Endothelial cell of umbilical vein (primary cell): ENCODE measurements around the gene SLC13A1. TPM values are rescaled to one million over a fixed set of nuclear protein-coding genes. Genes with fewer than 3 reads are reported as not detected.
"Not testable (repeated sequence)": the region's sequence is repeated elsewhere in the genome, so short reads cannot be mapped to it uniquely, and the experiment has no call there.

Experiments
- BruUV-seq: library from RNA; stranded (reverse); fragments of 400-500 nt; replicated peaks from 2 replicates; lab custom pipeline; 2021; lab: Mats Ljungman, UMichigan
- CTCF ChIA-PET: fragments of 300-600, 350-600 bp; sonication (Branson Sonifier 250); formaldehyde crosslinking; loops from one replicate; lab custom pipeline; 2021; ENCODE audit warnings: antibody characterized with exemption, inconsistent platforms; lab: Charles Lee
- POLR2A ChIA-PET: fragments of 300-600, 350-600 bp; sonication (Branson Sonifier 250); formaldehyde crosslinking; loops from one replicate; lab custom pipeline; 2021; ENCODE audit warnings: antibody characterized with exemption, inconsistent platforms; lab: Charles Lee
- DNase-seq: peaks from one replicate; pipeline ENCODE4 v3.0.0-alpha.2; 2011; ENCODE audit warnings: low read depth, low spot score
- FAIRE-seq: peaks from 2 replicates; lab custom pipeline; 2011; peaks lifted over from hg19 to GRCh38; lab: Jason Lieb, UNC
- H2AFZ ChIP-seq: 2 replicates; pipeline ENCODE4 v1.6.0; 2012; ENCODE audit warnings: low read depth, low read length, control low read depth, inconsistent platforms
- H3K27ac ChIP-seq: 2 replicates; pipeline ENCODE4 v1.5.1; 2011; ENCODE audit warnings: low read depth, mild to moderate bottlenecking, control low read depth, low read length, moderate library complexity; ENCODE audit not compliant: insufficient read depth
- H3K27me3 ChIP-seq, 2 experiments: 2 replicates each; pipeline versions ENCODE4 v1.6.0 to v1.6.1; 2011; ENCODE audit warnings: low read length in 2 of 2, mixed read lengths in 1 of 2; ENCODE audit not compliant: control insufficient read depth in 2 of 2, insufficient read depth in 2 of 2
- H3K36me3 ChIP-seq, 2 experiments: 2 replicates in 1 of 2; 3 replicates in 1 of 2; pipeline ENCODE4 v1.5.1; 2011; ENCODE audit warnings: low read length in 2 of 2, mild to moderate bottlenecking in 1 of 2, moderate library complexity in 1 of 2; ENCODE audit not compliant: control insufficient read depth in 2 of 2, insufficient read depth in 2 of 2; ENCODE audit errors: extremely low read depth in 1 of 2
- H3K4me1 ChIP-seq: 3 replicates; pipeline ENCODE4 v1.5.1; 2011; ENCODE audit warnings: mild to moderate bottlenecking, low read length; ENCODE audit not compliant: control insufficient read depth, insufficient read depth; ENCODE audit errors: extremely low read depth
- H3K4me2 ChIP-seq: 2 replicates; pipeline ENCODE4 v1.6.1; 2011; ENCODE audit warnings: low read length, control low read depth, mixed read lengths; ENCODE audit not compliant: insufficient read depth
- H3K4me3 ChIP-seq, 3 experiments: fragments of 200-600 bp in 1 of 3; sonication (generic), shearing (Covaris generic) in 1 of 3; replicated peaks in 1 of 3; 2 replicates each; pipeline ENCODE4 v1.5.1; 2011 to 2016; ENCODE audit warnings: control low read depth in 3 of 3, low read length in 3 of 3, mild to moderate bottlenecking in 2 of 3, inconsistent platforms in 1 of 3, low read depth in 1 of 3, moderate library complexity in 1 of 3; ENCODE audit not compliant: insufficient read depth in 1 of 3
- H3K79me2 ChIP-seq: 2 replicates; pipeline ENCODE4 v1.6.0; 2012; ENCODE audit warnings: low read length, inconsistent platforms; ENCODE audit not compliant: control insufficient read depth, insufficient read depth
- H3K9ac ChIP-seq: replicated peaks from 2 replicates; pipeline ENCODE3; 2011; ENCODE audit warnings: low read length, control low read depth; ENCODE audit not compliant: insufficient read depth; ENCODE audit errors: extremely low read depth
- H3K9me1 ChIP-seq: replicated peaks from 3 replicates; pipeline ENCODE4 v1.6.0; 2011; ENCODE audit warnings: mild to moderate bottlenecking, low read length; ENCODE audit not compliant: control insufficient read depth, insufficient read depth; ENCODE audit errors: extremely low read depth
- H3K9me3 ChIP-seq: replicated peaks from 2 replicates; pipeline ENCODE4 v1.5.1; 2012; ENCODE audit warnings: low read length, inconsistent platforms; ENCODE audit not compliant: control insufficient read depth, insufficient read depth
- H4K20me1 ChIP-seq: replicated peaks from 2 replicates; pipeline ENCODE3; 2011; ENCODE audit warnings: mild to moderate bottlenecking, low read length; ENCODE audit not compliant: control insufficient read depth, insufficient read depth; ENCODE audit errors: extremely low read depth
- GATA2 ChIP-seq: IDR thresholded peaks from 2 replicates; pipeline ENCODE4 v1.7.0; 2011; ENCODE audit warnings: low read depth, mild to moderate bottlenecking, moderate library complexity, mixed read lengths, low read length; ENCODE audit not compliant: insufficient read length, insufficient read depth
- JUN ChIP-seq: IDR thresholded peaks from 2 replicates; pipeline ENCODE4 v1.6.1; 2011; ENCODE audit warnings: borderline replicate concordance, low read depth; ENCODE audit not compliant: insufficient read length, insufficient read depth
- MYC ChIP-seq: IDR thresholded peaks from one replicate; pipeline ENCODE4 v1.6.1; 2011; ENCODE audit warnings: mild to moderate bottlenecking, low read depth, low read length
- POLR2A ChIP-seq: IDR thresholded peaks from 2 replicates; pipeline ENCODE4 v1.6.1; 2012; ENCODE audit warnings: low read depth, mild to moderate bottlenecking, control low read depth, low read length
- dilution Hi-C: fragments of 300-500 bp; cut with MboI; formaldehyde crosslinking; loops from one replicate; pipeline ENCODE4 v1.15.0; 2019; ENCODE audit warnings: low sequenced_read_pairs; ENCODE audit not compliant: extremely low pct_ligation_motif_present
- intact Hi-C: fragments of 100-400 bp; cut with micrococcal nuclease; formaldehyde crosslinking; loops from one replicate; pipeline ENCODE4 v1.10.0; 2022
- polyA plus RNA-seq, 4 experiments: library from polyadenylated mRNA; depleted of rRNA in 3 of 4; stranded (reverse) in 3 of 4; unstranded in 1 of 4; fragments of >200 nt; gene quantifications; 2 replicates each; pipeline versions ENCODE4 v1.2.1 to v1.2.3, GENCODE V29; 2011 to 2012; ENCODE audit warnings: missing spikeins in 1 of 4
- total RNA-seq: library from RNA; stranded (reverse); gene quantifications from 2 replicates; pipeline ENCODE4 v1.2.3, GENCODE V29; 2021

The SLC13A1 gene
- total and polyA plus RNA-seq, 2 donors (not counting 3 experiments of a cell fraction or from before 2014, with no cell fraction given) = not detected

GRCh38 chr7:123229426-123229825 is 29.7 kb upstream of the SLC13A1 start:
- Histone ChIP-seq H3K9me1 (no peaks in the 10 kb centered on the region), H3K4me2 (no peak overlapping the region), H3K4me1 (no peaks in the 10 kb centered on the region), H4K20me1 (no peaks in the 10 kb centered on the region), H3K36me3 (no peaks in the 10 kb centered on the region), H3K27ac (no peak overlapping the region), H3K79me2 (no peaks in the 10 kb centered on the region), H2AFZ (no peak overlapping the region), H3K9ac (no peak overlapping the region), H3K9me3 (no peaks in the 10 kb centered on the region), H3K4me3 (no peak overlapping the region), H3K27me3 (no peaks in the 10 kb centered on the region)
- FAIRE-seq = no peak
- intact Hi-C loops = no loop called here
- CTCF ChIA-PET = no interaction called here
- no peak for DNase-seq
- TF ChIP-seq GATA2 (no peak), POLR2A (no peak), JUN (no peak), MYC (no peak)
- dilution Hi-C loops = no loop called here
- POLR2A ChIA-PET = no interaction called here
- BruUV-seq = no TSS peak

GRCh38 chr7:123227666-123228065 is 27.9 kb upstream of the SLC13A1 start:
- DNase-seq, H3K36me3 ChIP-seq, H3K27ac ChIP-seq, H3K9me1 ChIP-seq, H3K9me3 ChIP-seq, H3K4me1 ChIP-seq, H3K79me2 ChIP-seq, CTCF ChIA-PET, H3K9ac ChIP-seq, POLR2A ChIA-PET, dilution Hi-C loops, H3K4me2 ChIP-seq, H4K20me1 ChIP-seq, H3K27me3 ChIP-seq, H3K4me3 ChIP-seq, H2AFZ ChIP-seq, BruUV-seq, intact Hi-C loops, FAIRE-seq: not testable (repeated sequence)
